CD4-positive, alpha-beta T cell (primary cell): ENCODE results near the gene SGO2. TPM values are rescaled to one million over a fixed set of nuclear protein-coding genes. Genes with fewer than 3 reads are reported as not detected.

Source experiments
- ATAC-seq: fragments of 200-7000 bp; cut with Tn5 transposase; one replicate; pipeline ENCODE4 v1.10.0; 2022; ENCODE audit warnings: mild to moderate bottlenecking; ENCODE audit not compliant: poor library complexity
- CTCF ChIA-PET: fragments of 350-600 bp; sonication (Branson Sonifier 250); formaldehyde crosslinking; loops from one replicate; lab custom pipeline; 2021; ENCODE audit warnings: antibody characterized with exemption, inconsistent platforms; lab: Charles Lee
- POLR2A ChIA-PET: fragments of 350-600 bp; sonication (Branson Sonifier 250); formaldehyde crosslinking; loops from one replicate; lab custom pipeline; 2021; ENCODE audit warnings: antibody characterized with exemption, inconsistent platforms; lab: Charles Lee
- DNase-seq, 14 experiments: peaks; one replicate each; pipeline ENCODE4 v3.0.0-alpha.2; 2013 to 2020; ENCODE audit warnings: mixed read lengths in 2 of 14
- H3K27ac ChIP-seq, 2 donors: one replicate each; pipeline versions ENCODE4 v1.5.1 to v1.7.0; 2013; ENCODE audit warnings: low read length in 2 of 2, low read depth in 1 of 2, mild to moderate bottlenecking in 1 of 2
- H3K27me3 ChIP-seq, 2 experiments: 1 replicate in 1 of 2; 2 replicates in 1 of 2; pipeline versions ENCODE4 v1.6.1 to v1.7.0; 2013; ENCODE audit warnings: low read length in 2 of 2, control low read depth in 1 of 2, mild to moderate bottlenecking in 1 of 2, moderate library complexity in 1 of 2; ENCODE audit not compliant: insufficient read depth in 2 of 2, control insufficient read depth in 1 of 2
- H3K36me3 ChIP-seq: one replicate; pipeline ENCODE4 v1.6.1; 2013; ENCODE audit warnings: low read length, control low read depth; ENCODE audit not compliant: insufficient read depth
- H3K4me1 ChIP-seq: one replicate; pipeline ENCODE4 v1.6.1; 2013; ENCODE audit warnings: low read length, control low read depth; ENCODE audit not compliant: insufficient read depth
- H3K4me3 ChIP-seq: one replicate; pipeline ENCODE4 v1.5.1; 2013; ENCODE audit warnings: mild to moderate bottlenecking, low read length, moderate library complexity
- H3K9me3 ChIP-seq, 2 experiments: 1 replicate in 1 of 2; 2 replicates in 1 of 2; pipeline versions ENCODE4 v1.6.1 to v1.7.0; 2013; ENCODE audit warnings: low read length in 2 of 2, mild to moderate bottlenecking in 2 of 2, control low read depth in 1 of 2, moderate library complexity in 1 of 2; ENCODE audit not compliant: control insufficient read depth in 1 of 2, insufficient read depth in 1 of 2
- H3K27ac Mint-ChIP-seq: one replicate; pipeline ENCODE4 v1.8.0; 2020; ENCODE audit warnings: mixed read lengths
- H3K27me3 Mint-ChIP-seq: one replicate; pipeline ENCODE4 v1.8.0; 2021; ENCODE audit warnings: mixed read lengths
- H3K36me3 Mint-ChIP-seq: one replicate; pipeline ENCODE4 v1.8.0; 2021; ENCODE audit warnings: low read depth, mixed read lengths
- H3K4me1 Mint-ChIP-seq: one replicate; pipeline ENCODE4 v1.8.0; 2021; ENCODE audit warnings: low read depth, mixed read lengths
- H3K4me3 Mint-ChIP-seq: one replicate; pipeline ENCODE4 v1.8.0; 2020; ENCODE audit warnings: mild to moderate bottlenecking, mixed read lengths
- H3K9me3 Mint-ChIP-seq: one replicate; pipeline ENCODE4 v1.8.0; 2020; ENCODE audit warnings: mixed read lengths
- intact Hi-C, 2 experiments: fragments of 100-400 bp; cut with DNase I in 1 of 2; cut with micrococcal nuclease in 1 of 2; formaldehyde crosslinking; loops; one replicate each; pipeline versions ENCODE4 v1.15.1 to v1.9.0; 2023 to 2025; cut with DNase I, micrococcal nuclease
- total RNA-seq, 174 experiments: library from RNA in 2 of 174; stranded (reverse) in 2 of 174; gene quantifications; one replicate each; pipeline ENCODE4 v1.2.3 and lab custom pipeline; 2021 to 2026
- TF ChIP-seq, protein P1 (sequence below): fragments of 200-600 bp; IDR thresholded peaks from one replicate; pipeline ENCODE4 v1.8.0; 2022; ENCODE audit warnings: antibody characterized with exemption, mild to moderate bottlenecking

SGO2 gene
- total RNA-seq, 2 experiments from 2014 or later = 0.64 to 0.74 TPM

DNA sequence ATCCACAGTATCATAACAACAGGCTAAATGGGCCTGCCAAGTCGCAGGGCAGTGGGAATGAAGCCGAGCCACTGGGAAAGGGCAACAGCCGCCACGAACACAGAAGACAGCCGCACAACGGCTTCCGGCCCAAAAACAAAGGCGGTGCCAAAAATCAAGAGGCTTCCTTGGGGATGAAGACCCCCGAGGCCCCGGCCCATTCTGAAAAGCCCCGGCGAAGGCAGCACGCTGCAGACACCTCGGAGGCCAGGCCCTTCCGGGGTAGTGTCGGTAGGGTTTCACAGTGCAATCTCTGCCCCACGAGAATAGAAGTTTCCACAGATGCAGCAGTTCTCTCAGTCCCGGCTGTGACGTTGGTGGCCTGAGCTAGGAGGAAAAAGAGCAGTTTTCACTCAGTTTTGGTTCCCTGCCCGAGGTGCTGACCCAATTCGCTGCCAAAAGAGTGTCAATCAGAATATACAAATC is 48.3 kb upstream of the SGO2 start:
- no peaks in the 10 kb centered on the region for H3K4me1 Mint-ChIP-seq
- Histone ChIP-seq H3K4me1 (peaks cover 5% of the 10 kb centered on the region), H3K9me3 (no peaks in the 10 kb centered on the region), H3K27me3 (no peaks in the 10 kb centered on the region), H3K4me3 (no peak overlapping the region), H3K36me3 (no peaks in the 10 kb centered on the region), H3K27ac (no peak overlapping the region)
- no peak overlapping the region for H3K27ac Mint-ChIP-seq
- no peaks in the 10 kb centered on the region for H3K36me3 Mint-ChIP-seq
- no peaks in the 10 kb centered on the region for H3K9me3 Mint-ChIP-seq
- CTCF ChIA-PET = no interaction called here
- TF ChIP-seq, protein P1, sequence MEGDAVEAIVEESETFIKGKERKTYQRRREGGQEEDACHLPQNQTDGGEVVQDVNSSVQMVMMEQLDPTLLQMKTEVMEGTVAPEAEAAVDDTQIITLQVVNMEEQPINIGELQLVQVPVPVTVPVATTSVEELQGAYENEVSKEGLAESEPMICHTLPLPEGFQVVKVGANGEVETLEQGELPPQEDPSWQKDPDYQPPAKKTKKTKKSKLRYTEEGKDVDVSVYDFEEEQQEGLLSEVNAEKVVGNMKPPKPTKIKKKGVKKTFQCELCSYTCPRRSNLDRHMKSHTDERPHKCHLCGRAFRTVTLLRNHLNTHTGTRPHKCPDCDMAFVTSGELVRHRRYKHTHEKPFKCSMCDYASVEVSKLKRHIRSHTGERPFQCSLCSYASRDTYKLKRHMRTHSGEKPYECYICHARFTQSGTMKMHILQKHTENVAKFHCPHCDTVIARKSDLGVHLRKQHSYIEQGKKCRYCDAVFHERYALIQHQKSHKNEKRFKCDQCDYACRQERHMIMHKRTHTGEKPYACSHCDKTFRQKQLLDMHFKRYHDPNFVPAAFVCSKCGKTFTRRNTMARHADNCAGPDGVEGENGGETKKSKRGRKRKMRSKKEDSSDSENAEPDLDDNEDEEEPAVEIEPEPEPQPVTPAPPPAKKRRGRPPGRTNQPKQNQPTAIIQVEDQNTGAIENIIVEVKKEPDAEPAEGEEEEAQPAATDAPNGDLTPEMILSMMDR = no peak
- no peak overlapping the region for H3K4me3 Mint-ChIP-seq
- no peaks in the 10 kb centered on the region for H3K27me3 Mint-ChIP-seq
- no peak for DNase-seq
- no peak for ATAC-seq
- POLR2A ChIA-PET = interaction anchor here (1.4 kb wide), 1 partner anchor 10 kb away, joined by 3 read pairs; no protein-coding TSS in a partner anchor
- intact Hi-C loops = loop anchor here in 1 of 2 experiments (10.0 kb wide), 1 partner anchor 773 kb away; no protein-coding TSS in a partner anchor

DNA sequence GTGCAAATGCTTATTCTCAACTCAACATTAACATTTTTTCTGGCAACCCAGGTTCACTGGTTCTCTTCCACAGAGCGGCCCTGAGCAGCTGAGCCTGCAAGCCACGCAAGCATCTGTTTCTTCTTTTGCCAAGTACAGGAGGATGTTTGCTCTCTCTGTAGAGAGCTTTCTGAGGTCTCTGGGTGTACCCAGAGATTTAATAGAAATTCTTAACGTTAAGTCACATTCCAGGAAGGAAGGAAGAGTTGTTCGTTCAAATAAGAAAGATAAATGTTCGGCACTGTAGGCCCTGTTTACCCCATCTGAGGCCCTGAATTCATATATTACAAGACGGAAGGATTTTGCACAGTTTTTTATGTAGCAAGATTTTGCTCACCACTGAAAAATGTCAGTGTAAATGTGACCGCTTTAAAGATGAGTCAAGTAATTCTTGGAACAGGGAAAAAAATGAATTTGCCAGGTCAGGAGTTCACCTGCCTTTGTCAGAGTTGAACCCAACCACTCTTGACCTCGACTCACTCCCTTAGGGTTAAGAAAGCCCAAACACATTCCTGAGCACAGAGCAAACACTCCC is 46.2 kb upstream of the SGO2 start:
- no peaks in the 10 kb centered on the region for H3K36me3 ChIP-seq
- no peaks in the 10 kb centered on the region for H3K27me3 ChIP-seq
- TF ChIP-seq, protein P1 = no peak
- Mint-ChIP-seq H3K9me3 (no peaks in the 10 kb centered on the region), H3K4me3 (no peak overlapping the region), H3K36me3 (no peaks in the 10 kb centered on the region), H3K27ac (no peak overlapping the region), H3K4me1 (no peaks in the 10 kb centered on the region), H3K27me3 (no peaks in the 10 kb centered on the region)
- ATAC-seq = no peak
- no peak overlapping the region for H3K4me3 ChIP-seq
- CTCF ChIA-PET = no interaction called here
- intact Hi-C loops = loop anchor here in 1 of 2 experiments (2.0 to 10.0 kb wide), 2 partner anchors 499 to 775 kb away; no protein-coding TSS in a partner anchor
- POLR2A ChIA-PET = interaction anchor here (1.1 kb wide), 1 partner anchor 11 kb away, joined by 3 read pairs; no protein-coding TSS in a partner anchor
- peaks cover 5% of the 10 kb centered on the region for H3K4me1 ChIP-seq
- no peak overlapping the region for H3K27ac ChIP-seq
- DNase-seq = no peak
- no peaks in the 10 kb centered on the region for H3K9me3 ChIP-seq

- CTCF ChIA-PET = interaction anchor here (0.7 to 1.8 kb wide), 5 partner anchors 28 to 1997 kb away, joined by 3 to 9 read pairs (median 4); partner anchors contain the start of gene KCTD18
- no peaks in the 10 kb centered on the region for H3K4me1 Mint-ChIP-seq
- ATAC-seq (no peak), DNase-seq (no peak)
- no peaks in the 10 kb centered on the region for H3K9me3 Mint-ChIP-seq
- Histone ChIP-seq H3K9me3 (no peaks in the 10 kb centered on the region), H3K27ac (no peak overlapping the region), H3K27me3 (no peaks in the 10 kb centered on the region), H3K4me3 (no peak overlapping the region), H3K4me1 (peaks cover 5% of the 10 kb centered on the region), H3K36me3 (no peaks in the 10 kb centered on the region)
- no peak overlapping the region for H3K4me3 Mint-ChIP-seq
- no peak overlapping the region for H3K27ac Mint-ChIP-seq
- no peaks in the 10 kb centered on the region for H3K27me3 Mint-ChIP-seq
- no peaks in the 10 kb centered on the region for H3K36me3 Mint-ChIP-seq
- intact Hi-C loops = no loop called here
- TF ChIP-seq, protein P1 = no peak
- POLR2A ChIA-PET = no interaction called here
Measured at GRCh38 chr2:200482194-200482593, 43.8 kb upstream of the SGO2 start.
